NCI-H2081 (cell line): Measurements from ENCODE around the gene ABLIM3.

Experiments
- DNase-seq, 2 experiments: peaks; one replicate each; lab custom pipeline; 2025; lab: John Stamatoyannopoulos, UW

The ABLIM3 gene

GRCh38 chr5:149219584-149219983, 78.3 kb downstream of the ABLIM3 start:
- DNase-seq: no peak

- DNase-seq: no peak
These were observed 79.5 kb downstream of the ABLIM3 start for GRCh38 chr5:149220750-149221149.

- no peak for DNase-seq
These were observed 80.0 kb downstream of the ABLIM3 start for GRCh38 chr5:149221326-149221725.

- no peak for DNase-seq
These were observed 80.5 kb downstream of the ABLIM3 start for GRCh38 chr5:149221731-149222342.

GRCh38 chr5:149223081-149223848, 82.0 kb downstream of the ABLIM3 start:
- no peak for DNase-seq

- DNase-seq: peak; percentile 1 to 22
These were observed 83.0 kb downstream of the ABLIM3 start for GRCh38 chr5:149224282-149224681.

GRCh38 chr5:149227168-149227826, 86.0 kb downstream of the ABLIM3 start:
- no peak for DNase-seq

GRCh38 chr5:149228618-149229297, 87.5 kb downstream of the ABLIM3 start:
- DNase-seq: peak in 1 of 2 experiments; percentile 6

GRCh38 chr5:149229298-149229937, 88.1 kb downstream of the ABLIM3 start:
- DNase-seq: no peak

- no peak for DNase-seq
These were observed 94.5 kb downstream of the ABLIM3 start for GRCh38 chr5:149235841-149236240.

GRCh38 chr5:149237662-149238061, 96.4 kb downstream of the ABLIM3 start:
- DNase-seq: no peak

- no peak for DNase-seq
These were observed 97.2 kb downstream of the ABLIM3 start for GRCh38 chr5:149238540-149238939.

GRCh38 chr5:149239917-149240316, 98.6 kb downstream of the ABLIM3 start:
- DNase-seq: no peak

- DNase-seq: no peak
These were observed 99.2 kb downstream of the ABLIM3 start for GRCh38 chr5:149240354-149240998.

GRCh38 chr5:149242339-149242738, 101.0 kb downstream of the ABLIM3 start:
- no peak for DNase-seq

GRCh38 chr5:149246906-149247305, 105.6 kb downstream of the ABLIM3 start:
- no peak for DNase-seq

- DNase-seq: no peak
These were observed 106.4 kb downstream of the ABLIM3 start for GRCh38 chr5:149247726-149248125.

- no peak for DNase-seq
These were observed 110.3 kb downstream of the ABLIM3 start for GRCh38 chr5:149251546-149251945.

GRCh38 chr5:149254506-149254905, 113.2 kb downstream of the ABLIM3 start:
- DNase-seq: no peak

GRCh38 chr5:149256451-149256850, 115.2 kb downstream of the ABLIM3 start:
- DNase-seq: no peak

GRCh38 chr5:149257131-149257530, 115.8 kb downstream of the ABLIM3 start:
- DNase-seq: no peak
